Transverse colon (tissue), 4 donors: ENCODE results near the gene ETV7. TPM values are rescaled to one million over a fixed set of nuclear protein-coding genes. Genes with fewer than 3 reads are reported as not detected.

Experiments
- DNase-seq: peaks from one replicate; pipeline ENCODE4 v3.0.0-alpha.2; 2019
- H3K27ac ChIP-seq, 4 donors: fragments of 200-600 bp; sonication (generic); 2 replicates each; pipeline ENCODE4 v1.5.1; 2016 to 2018; ENCODE audit warnings: inconsistent platforms in 4 of 4
- H3K27me3 ChIP-seq: fragments of 200-600 bp; sonication (generic); 2 replicates; pipeline ENCODE4 v1.5.1; 2017; ENCODE audit warnings: inconsistent platforms
- H3K36me3 ChIP-seq, 4 donors: fragments of 200-600 bp; sonication (generic); 2 replicates each; pipeline ENCODE4 v1.5.1; 2017 to 2019; ENCODE audit warnings: inconsistent platforms in 4 of 4
- H3K4me1 ChIP-seq, 4 donors: fragments of 200-600 bp; sonication (generic); 2 replicates each; pipeline ENCODE4 v1.5.1; 2017 to 2020; ENCODE audit warnings: inconsistent platforms in 4 of 4
- H3K4me3 ChIP-seq, 4 donors: fragments of 200-600 bp; sonication (generic); 1 replicate in 1 of 4; 2 replicates in 3 of 4; pipeline versions ENCODE4 v1.5.1 to v1.6.1; 2017 to 2019; ENCODE audit warnings: inconsistent platforms in 4 of 4
- H3K9me3 ChIP-seq, 2 donors: fragments of 200-600 bp; sonication (generic); 2 replicates each; pipeline ENCODE4 v1.5.1; 2017 to 2019; ENCODE audit warnings: inconsistent platforms in 2 of 2
- CTCF ChIP-seq, 5 experiments: fragments of 200-600 bp in 3 of 5; fragments of 450-650 bp in 2 of 5; sonication (generic) in 3 of 5; IDR thresholded peaks; 1 replicate in 2 of 5; 2 replicates in 3 of 5; pipeline ENCODE4 v1.5.1; 2016 to 2017; ENCODE audit warnings: antibody characterized with exemption in 5 of 5, inconsistent platforms in 3 of 5, mild to moderate bottlenecking in 2 of 5, moderate library complexity in 1 of 5
- EP300 ChIP-seq: sonication (generic); formaldehyde crosslinking; IDR thresholded peaks from one replicate; pipeline ENCODE4 v1.6.1; 2017; ENCODE audit warnings: antibody characterized with exemption, low read depth
- POLR2A ChIP-seq: fragments of 450-650 bp; IDR thresholded peaks from one replicate; pipeline ENCODE4 v1.6.1; 2016; ENCODE audit warnings: antibody characterized with exemption, mild to moderate bottlenecking, moderate library complexity
- POLR2AphosphoS5 ChIP-seq, 3 donors: sonication (generic); formaldehyde crosslinking; IDR thresholded peaks; one replicate each; pipeline ENCODE4 v1.6.1; 2016; ENCODE audit warnings: antibody characterized with exemption in 3 of 3
- WGBS, 2 donors: methylation state at CpG; one replicate each; pipeline ENCODE4 v1.1.5; 2018; ENCODE audit warnings: low coverage in 1 of 2; 5-methylcytosine and 5-hydroxymethylcytosine counted together
- in situ Hi-C, 4 donors: fragments of 200-750 bp; cut with MboI; loops; one replicate each; pipeline versions ENCODE4 v1.15.0 to v1.15.1; 2017; ENCODE audit warnings: low sequenced_read_pairs in 3 of 4, low pct_ligation_motif_present in 1 of 4, low pct_unique_long_range_greater_than_20kb in 1 of 4
- intact Hi-C: fragments of 100-400 bp; cut with DNase I; formaldehyde crosslinking; loops from one replicate; pipeline ENCODE4 v1.15.1; 2023; ENCODE audit warnings: low total_unique reads
- total RNA-seq, 4 donors: library from RNA; depleted of rRNA; stranded (reverse); fragments of >200 nt; gene quantifications; one replicate each; pipeline ENCODE4 v1.1.0, GENCODE V29; 2016

ETV7 gene
- total RNA-seq, 4 donors from 2014 or later = 1.3 to 4.2 (median 3.0) TPM

- intact Hi-C loops (no loop called here), in situ Hi-C loops (loop anchor here in 3 of 4 donors (10.0 to 25.0 kb wide), 3 partner anchors 239 to 339 kb away; partner anchors contain the start of genes SLC26A8 (in 3 of the 3) and MAPK14 (in 1 of the 3))
- H3K9me3 ChIP-seq = no peaks in the 10 kb centered on the region
- 62 to 80% methylated on average over 3 to 15 of the region's 15 CpGs for WGBS, 2 donors
- no peaks in the 10 kb centered on the region for H3K4me1 ChIP-seq
- H3K27ac ChIP-seq = no peak overlapping the region
- DNase-seq = no peak
- no peak for TF ChIP-seq POLR2A
- no peak for TF ChIP-seq CTCF (IDR thresholded peaks at IDR 0.05)
- no peak for TF ChIP-seq EP300
- no peak for TF ChIP-seq POLR2AphosphoS5 (IDR thresholded peaks at IDR 0.05)
- H3K4me3 ChIP-seq = no peak overlapping the region
- H3K36me3 ChIP-seq = no peaks in the 10 kb centered on the region
- H3K27me3 ChIP-seq = no peaks in the 10 kb centered on the region
These were observed 36.5 kb downstream of the ETV7 start for GRCh38 chr6:36350681-36351571.

- H3K36me3 ChIP-seq = no peaks in the 10 kb centered on the region
- 86% methylated on average over 4 of the region's 4 CpGs; no CpG with 5 or more reads in 1 of the 2 donors for WGBS, 2 donors
- no peak for DNase-seq
- H3K27ac ChIP-seq = no peak overlapping the region
- in situ Hi-C loops = loop anchor here in 3 of 4 donors (10.0 to 25.0 kb wide), 3 partner anchors 238 to 338 kb away; partner anchors contain the start of genes SLC26A8 (in 3 of the 3) and MAPK14 (in 1 of the 3)
- TF ChIP-seq EP300 (no peak), POLR2A (no peak)
- intact Hi-C loops = no loop called here
- H3K27me3 ChIP-seq = no peaks in the 10 kb centered on the region
- no peaks in the 10 kb centered on the region for H3K4me1 ChIP-seq
- no peak overlapping the region for H3K4me3 ChIP-seq
- H3K9me3 ChIP-seq = no peaks in the 10 kb centered on the region
These were observed 37.4 kb downstream of the ETV7 start for GRCh38 chr6:36350082-36350481.

- WGBS, 2 donors = 49 to 50% methylated on average over 3 to 6 of the region's 6 CpGs
- H3K4me1 ChIP-seq = no peaks in the 10 kb centered on the region
- peak; percentile 75 for DNase-seq
- TF ChIP-seq CTCF (IDR thresholded peaks at IDR 0.05) (no peak), POLR2A (no peak), EP300 (no peak), POLR2AphosphoS5 (IDR thresholded peaks at IDR 0.05) (no peak)
- intact Hi-C loops (loop anchor here (5.0 kb wide), 1 partner anchor 37 kb away; no protein-coding TSS in a partner anchor), in situ Hi-C loops (no loop called here)
- no peak overlapping the region for H3K27ac ChIP-seq
- no peaks in the 10 kb centered on the region for H3K36me3 ChIP-seq
- no peak overlapping the region for H3K4me3 ChIP-seq
- no peaks in the 10 kb centered on the region for H3K9me3 ChIP-seq
- H3K27me3 ChIP-seq = no peaks in the 10 kb centered on the region
These were observed 38.2 kb downstream of the ETV7 start for GRCh38 chr6:36349240-36349639.

GRCh38 chr6:36347621-36348020, 39.8 kb downstream of the ETV7 start:
- 86 to 100% methylated on average over 1 to 4 of the region's 4 CpGs for WGBS, 2 donors
- in situ Hi-C loops = no loop called here
- no peak for DNase-seq

More at GRCh38 chr6:36347621-36348020, 39.8 kb downstream of the ETV7 start:
- intact Hi-C loops = loop anchor here (5.0 kb wide), 1 partner anchor 35 kb away; no protein-coding TSS in a partner anchor
- Histone ChIP-seq H3K9me3 (no peaks in the 10 kb centered on the region), H3K36me3 (no peaks in the 10 kb centered on the region), H3K27me3 (no peaks in the 10 kb centered on the region), H3K4me1 (no peaks in the 10 kb centered on the region), H3K4me3 (no peak overlapping the region), H3K27ac (no peak overlapping the region)
- no peak for TF ChIP-seq POLR2AphosphoS5 (IDR thresholded peaks at IDR 0.05)
- no peak for TF ChIP-seq CTCF (IDR thresholded peaks at IDR 0.05)
- no peak for TF ChIP-seq EP300
- no peak for TF ChIP-seq POLR2A
